Ascending aorta (tissue), 2 donors: ENCODE measurements around the gene PRRC2B. TPM values are rescaled to one million over a fixed set of nuclear protein-coding genes. Genes with fewer than 3 reads are reported as not detected.

Experiments
- DNase-seq, 2 donors: peaks; one replicate each; pipeline ENCODE4 v3.0.0-alpha.2; 2019; ENCODE audit warnings: low spot score in 2 of 2
- H3K27ac ChIP-seq, 2 donors: fragments of 200-600 bp; sonication (generic); one replicate each; pipeline ENCODE4 v1.5.1; 2016 to 2017; ENCODE audit warnings: mild to moderate bottlenecking in 1 of 2
- H3K27me3 ChIP-seq: fragments of 200-600 bp; sonication (generic); one replicate; pipeline ENCODE4 v1.5.1; 2017
- H3K36me3 ChIP-seq, 2 donors: fragments of 200-600 bp; sonication (generic); one replicate each; pipeline ENCODE4 v1.5.1; 2016
- H3K4me1 ChIP-seq, 2 donors: fragments of 200-600 bp; sonication (generic); one replicate each; pipeline ENCODE4 v1.5.1; 2016 to 2017; ENCODE audit warnings: mild to moderate bottlenecking in 1 of 2
- H3K4me3 ChIP-seq, 2 donors: fragments of 200-600 bp; sonication (generic); one replicate each; pipeline ENCODE4 v1.5.1; 2016 to 2017; ENCODE audit warnings: mild to moderate bottlenecking in 1 of 2
- H3K9me3 ChIP-seq, 2 donors: fragments of 200-600 bp; sonication (generic); one replicate each; pipeline ENCODE4 v1.5.1; 2016
- intact Hi-C: fragments of 100-400 bp; cut with DNase I; formaldehyde crosslinking; loops from one replicate; pipeline ENCODE4 v1.15.1; 2023
- total RNA-seq: library from RNA; depleted of rRNA; stranded (reverse); fragments of >200 nt; gene quantifications from one replicate; pipeline ENCODE4 v1.1.0, GENCODE V29; 2016
- TF ChIP-seq, protein P1 (sequence below), 3 experiments: fragments of 200-600 bp in 2 of 3; fragments of 450-650 bp in 1 of 3; sonication (generic) in 2 of 3; IDR thresholded peaks; one replicate each; pipeline ENCODE4 v1.5.1; 2016 to 2019; ENCODE audit warnings: antibody characterized with exemption in 3 of 3, mild to moderate bottlenecking in 1 of 3, moderate library complexity in 1 of 3

PRRC2B gene
- total RNA-seq, 1 donor from 2014 or later, result 199 TPM

- TF ChIP-seq, protein P1, sequence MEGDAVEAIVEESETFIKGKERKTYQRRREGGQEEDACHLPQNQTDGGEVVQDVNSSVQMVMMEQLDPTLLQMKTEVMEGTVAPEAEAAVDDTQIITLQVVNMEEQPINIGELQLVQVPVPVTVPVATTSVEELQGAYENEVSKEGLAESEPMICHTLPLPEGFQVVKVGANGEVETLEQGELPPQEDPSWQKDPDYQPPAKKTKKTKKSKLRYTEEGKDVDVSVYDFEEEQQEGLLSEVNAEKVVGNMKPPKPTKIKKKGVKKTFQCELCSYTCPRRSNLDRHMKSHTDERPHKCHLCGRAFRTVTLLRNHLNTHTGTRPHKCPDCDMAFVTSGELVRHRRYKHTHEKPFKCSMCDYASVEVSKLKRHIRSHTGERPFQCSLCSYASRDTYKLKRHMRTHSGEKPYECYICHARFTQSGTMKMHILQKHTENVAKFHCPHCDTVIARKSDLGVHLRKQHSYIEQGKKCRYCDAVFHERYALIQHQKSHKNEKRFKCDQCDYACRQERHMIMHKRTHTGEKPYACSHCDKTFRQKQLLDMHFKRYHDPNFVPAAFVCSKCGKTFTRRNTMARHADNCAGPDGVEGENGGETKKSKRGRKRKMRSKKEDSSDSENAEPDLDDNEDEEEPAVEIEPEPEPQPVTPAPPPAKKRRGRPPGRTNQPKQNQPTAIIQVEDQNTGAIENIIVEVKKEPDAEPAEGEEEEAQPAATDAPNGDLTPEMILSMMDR (IDR thresholded peaks at IDR 0.05), result no peak
- intact Hi-C loops, result no loop called here
- no peaks in the 10 kb centered on the region for H3K27me3 ChIP-seq
- peak overlapping the region; percentile 32 to 50 for H3K27ac ChIP-seq
- H3K4me1 ChIP-seq, result peaks cover 41 to 92% of the 10 kb centered on the region in 2 donors
- H3K36me3 ChIP-seq, result no peaks in the 10 kb centered on the region
- DNase-seq, result no peak
- no peaks in the 10 kb centered on the region for H3K9me3 ChIP-seq
- peak overlapping the region in 1 of 2 donors; percentile 37 for H3K4me3 ChIP-seq
These were observed 12.1 kb downstream of the PRRC2B start for GRCh38 chr9:131405858-131406537.

- DNase-seq, result no peak
- TF ChIP-seq, protein P1 (IDR thresholded peaks at IDR 0.05), result no peak
- Histone ChIP-seq H3K27me3 (no peaks in the 10 kb centered on the region), H3K4me1 (peaks cover 39 to 89% of the 10 kb centered on the region in 2 donors), H3K27ac (peak overlapping the region; percentile 32 to 50), H3K36me3 (no peaks in the 10 kb centered on the region), H3K9me3 (no peaks in the 10 kb centered on the region), H3K4me3 (peak overlapping the region; percentile 37)
- intact Hi-C loops, result no loop called here
These were observed 12.9 kb downstream of the PRRC2B start for GRCh38 chr9:131406563-131407436.

- Histone ChIP-seq H3K9me3 (no peaks in the 10 kb centered on the region), H3K27me3 (no peaks in the 10 kb centered on the region), H3K4me3 (peak overlapping the region; percentile 37), H3K36me3 (no peaks in the 10 kb centered on the region), H3K4me1 (peaks cover 31 to 85% of the 10 kb centered on the region in 2 donors), H3K27ac (peak overlapping the region; percentile 32 to 50)
- DNase-seq, result no peak
- intact Hi-C loops, result no loop called here
- TF ChIP-seq, protein P1 (IDR thresholded peaks at IDR 0.05), result peak; percentile 33 to 51 (median 43)
These were observed 13.9 kb downstream of the PRRC2B start for GRCh38 chr9:131407717-131408195.

DNA sequence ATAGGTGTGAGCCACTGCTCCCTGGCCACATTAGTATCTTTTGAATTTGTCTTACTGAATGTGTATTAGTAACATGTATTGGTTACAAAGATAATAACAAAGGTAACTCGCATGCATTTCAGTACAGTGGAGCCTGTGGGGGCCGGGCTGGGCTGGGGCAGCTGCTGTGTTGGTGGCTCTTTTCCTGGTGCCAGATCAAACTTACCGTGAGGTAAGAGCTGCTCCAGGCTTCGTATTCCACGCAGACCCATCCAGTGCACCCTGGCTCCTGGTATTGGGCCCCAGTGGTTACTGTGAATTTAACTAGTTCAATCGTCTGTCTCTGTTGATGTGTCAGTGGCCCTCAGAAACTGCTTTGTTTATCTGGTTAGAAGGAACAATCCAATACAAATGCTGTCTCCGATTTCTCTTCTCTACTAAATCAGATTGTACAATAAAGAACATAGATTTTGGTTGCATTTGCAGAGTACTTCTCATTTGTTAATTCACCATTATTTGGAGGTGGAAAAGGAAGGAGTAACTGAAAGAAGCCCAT, 15.6 kb downstream of the PRRC2B start:
- intact Hi-C loops, result no loop called here
- H3K27ac ChIP-seq, result peak overlapping the region in 1 of 2 donors; percentile 11

DNA sequence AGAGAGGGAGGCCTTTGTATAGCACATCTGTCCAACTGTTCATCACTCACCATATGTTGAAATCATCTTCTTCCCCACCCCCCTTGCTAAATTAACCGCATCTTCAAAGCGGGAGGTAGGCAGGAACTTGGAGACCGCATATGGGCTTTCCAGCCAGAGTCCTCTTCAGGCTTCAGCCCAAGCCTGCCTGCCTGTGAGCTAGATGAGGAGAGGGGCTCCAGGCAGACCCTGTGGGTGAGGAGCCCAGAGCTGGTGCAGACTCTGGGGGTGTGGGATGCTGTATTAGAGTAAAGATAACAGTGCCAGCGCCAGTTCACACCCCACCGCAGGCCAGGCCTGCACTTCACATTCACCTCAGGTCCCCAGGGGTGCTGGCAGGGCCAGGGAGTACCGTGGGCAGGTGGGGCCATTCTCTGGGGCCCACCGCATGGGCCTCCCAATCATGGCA, 16.2 kb downstream of the PRRC2B start:
- Histone ChIP-seq H3K36me3 (no peaks in the 10 kb centered on the region), H3K9me3 (no peaks in the 10 kb centered on the region), H3K4me1 (peaks cover 24 to 66% of the 10 kb centered on the region in 2 donors), H3K27me3 (no peaks in the 10 kb centered on the region), H3K4me3 (no peak overlapping the region), H3K27ac (no peak overlapping the region)
- TF ChIP-seq, protein P1 (IDR thresholded peaks at IDR 0.05), result no peak
- intact Hi-C loops, result no loop called here
- no peak for DNase-seq

More for the DNA sequence above, 15.6 kb downstream of the PRRC2B start:
- Histone ChIP-seq H3K27me3 (no peaks in the 10 kb centered on the region), H3K4me3 (no peak overlapping the region), H3K36me3 (no peaks in the 10 kb centered on the region), H3K9me3 (no peaks in the 10 kb centered on the region), H3K4me1 (peaks cover 24 to 71% of the 10 kb centered on the region in 2 donors)
- DNase-seq, result no peak
- TF ChIP-seq, protein P1 (IDR thresholded peaks at IDR 0.05), result no peak
